Measurements from ENCODE around the gene RXRG.

DNA sequence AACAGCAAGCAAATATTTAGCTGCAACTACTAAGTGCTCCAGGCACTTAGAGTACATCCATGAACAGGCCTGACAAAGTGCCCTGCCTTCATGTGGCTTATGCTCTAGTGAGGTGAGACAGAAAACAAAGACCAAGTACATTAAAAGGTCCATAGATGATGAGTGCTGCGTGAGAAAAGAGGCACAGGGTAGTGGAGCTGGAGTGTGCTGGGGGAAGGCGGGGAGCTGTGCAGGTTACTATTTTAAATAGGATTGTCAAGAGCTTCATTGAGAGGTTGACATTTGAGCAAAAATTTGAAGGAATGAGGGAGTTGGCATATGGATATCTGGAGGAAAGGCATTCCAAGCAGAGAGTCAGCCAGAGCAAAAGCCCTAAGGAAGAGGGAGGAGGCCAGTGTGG is 29.3 kb upstream of the RXRG start:
- TF ChIP-seq CTCF (conservative IDR thresholded peaks at IDR 0.05 in 1 of 2, IDR thresholded peaks at IDR 0.05 in 1 of 2; ENCODE audit: low read depth in 1 of 2, low read length in 2 of 2) (no peak), EZH2 (IDR thresholded peaks at IDR 0.05; ENCODE audit: low read length, missing control alignments) (no peak)

All from fibroblast of lung (primary cell).